GM18858 (cell line): ENCODE measurements around the gene OR1B1.
"Not testable (repeated sequence)": the region's sequence is repeated elsewhere in the genome, so short reads cannot be mapped to it uniquely, and the experiment has no call there.

Experiments
- ATAC-seq: cut with Tn5 transposase; IDR thresholded peaks from one replicate; pipeline ENCODE4 v1.9.1; 2021; ENCODE audit not compliant: unreplicated experiment

Gene OR1B1

GRCh38 chr9:122657527-122657926 lies at the start of gene OR1B1:
Gene OR1B1 (minus strand): TSS chr9:122657627.
- ATAC-seq: no peak

DNA sequence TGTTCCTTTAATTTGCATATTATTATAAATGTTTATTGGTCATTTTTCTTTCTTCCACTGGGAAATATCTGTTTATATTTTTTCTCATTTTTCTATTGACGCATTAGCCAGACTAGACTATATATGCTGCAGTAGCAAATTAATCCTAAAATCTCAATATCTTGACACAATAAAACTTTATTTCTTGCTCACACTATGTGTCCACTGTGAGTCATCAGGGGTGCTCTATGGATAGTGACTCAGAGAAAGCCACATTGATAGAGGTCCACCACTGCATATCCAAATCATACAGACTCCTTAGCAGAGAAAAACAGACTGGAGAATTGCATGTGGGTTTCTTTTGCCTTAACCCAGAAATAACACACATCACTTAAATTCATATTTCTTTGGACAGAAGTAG lies 38.3 kb upstream of the OR1B1 start:
- no peak for ATAC-seq

GRCh38 chr9:122684851-122685250 lies 27.4 kb upstream of the OR1B1 start:
- no peak for ATAC-seq

DNA sequence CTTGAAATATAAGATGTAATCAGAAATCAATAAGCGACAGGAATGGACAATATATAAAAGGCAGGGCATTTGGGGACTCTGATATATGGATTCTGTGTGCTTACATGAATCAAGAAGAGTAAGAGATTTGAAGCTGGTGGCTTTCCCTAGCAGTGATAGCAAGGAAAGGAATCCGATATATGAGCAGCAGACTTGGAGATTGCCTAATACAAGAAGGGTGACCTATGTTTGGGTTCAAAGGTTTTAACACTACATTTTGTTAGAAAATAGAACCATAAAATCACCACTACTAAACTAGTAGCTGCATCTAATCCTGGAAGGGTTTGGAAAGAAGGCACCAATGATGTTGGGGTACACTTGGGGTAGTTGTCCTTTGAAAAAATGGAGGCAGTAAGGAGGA lies 15.1 kb upstream of the OR1B1 start:
- ATAC-seq: no peak

GRCh38 chr9:122661416-122661815 lies 4.0 kb upstream of the OR1B1 start, which contains the start of gene OR1L1:
Gene OR1L1 (plus strand): TSS chr9:122661716. CDS start chr9:122661716, 0 bp downstream.
- no peak for ATAC-seq

- ATAC-seq: no peak
Observed at GRCh38 chr9:122656378-122656777, 1.0 kb downstream of the OR1B1 start.

DNA sequence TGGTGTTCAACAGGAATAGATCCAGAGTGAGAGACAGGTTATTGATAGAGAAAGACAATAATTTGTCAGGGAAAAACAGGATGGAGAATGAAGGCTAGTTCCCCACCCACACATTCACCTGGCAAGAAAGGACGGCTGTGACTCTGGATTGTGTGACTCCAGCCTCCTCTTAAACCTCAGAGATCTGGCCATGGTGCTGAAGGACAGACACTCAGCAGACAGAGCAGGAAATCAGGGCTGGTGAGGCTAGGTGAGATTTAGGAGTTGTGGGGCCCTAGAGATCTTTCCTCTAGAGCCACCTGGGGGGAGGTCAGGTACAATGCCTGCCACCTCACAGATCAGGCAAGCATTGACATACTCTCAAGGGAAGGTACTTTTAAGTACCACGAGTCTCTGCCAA lies 15.2 kb downstream of the OR1B1 start:
- ATAC-seq: no peak

DNA sequence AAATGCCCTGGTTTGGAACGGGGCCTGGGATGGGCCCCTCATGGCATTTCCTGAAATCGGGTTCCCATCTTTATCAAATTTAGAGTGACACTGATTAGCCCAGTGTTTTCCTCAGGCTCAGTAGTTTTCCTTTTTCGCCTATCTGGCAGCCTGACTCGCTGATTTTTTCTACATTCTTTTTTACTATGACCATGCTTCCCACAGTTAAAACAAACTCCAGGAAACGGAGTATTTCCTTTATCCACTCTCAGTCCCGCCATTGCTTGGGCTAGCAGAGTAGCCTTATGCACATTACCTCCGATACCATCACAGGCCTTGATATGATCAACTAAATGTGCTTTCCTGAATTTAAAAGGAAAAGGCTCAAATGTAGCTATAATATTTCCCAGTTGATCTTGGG lies 37.4 kb downstream of the OR1B1 start:
- no peak for ATAC-seq

GRCh38 chr9:122614362-122614761 lies 43.1 kb downstream of the OR1B1 start, which contains the start of gene OR1Q1:
Gene OR1Q1 (plus strand): TSS chr9:122614738. CDS start chr9:122614738, 0 bp downstream.
- no peak for ATAC-seq

DNA sequence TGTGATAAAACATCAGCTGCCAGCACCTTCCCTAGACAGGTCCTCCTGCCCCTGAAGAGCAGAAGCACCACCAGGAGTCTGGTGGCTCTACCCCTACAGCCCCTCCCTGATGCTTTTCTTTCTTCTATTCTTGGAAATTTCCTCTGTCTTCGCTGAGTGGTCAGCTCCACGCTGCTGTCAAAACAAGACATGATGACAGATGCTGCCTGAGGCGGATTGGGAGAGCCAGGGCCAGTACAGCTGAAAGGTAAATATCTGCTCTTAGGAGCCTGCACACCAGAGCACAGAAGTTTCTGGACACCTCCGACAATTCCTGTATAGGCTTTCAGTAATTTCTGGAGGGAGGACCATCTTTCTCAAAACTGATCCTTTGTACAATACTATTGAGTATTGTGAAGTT lies 47.6 kb downstream of the OR1B1 start:
- no peak for ATAC-seq

GRCh38 chr9:122606587-122606986 lies 50.8 kb downstream of the OR1B1 start:
- no peak for ATAC-seq

GRCh38 chr9:122605691-122606090 lies 51.7 kb downstream of the OR1B1 start:
- no peak for ATAC-seq

DNA sequence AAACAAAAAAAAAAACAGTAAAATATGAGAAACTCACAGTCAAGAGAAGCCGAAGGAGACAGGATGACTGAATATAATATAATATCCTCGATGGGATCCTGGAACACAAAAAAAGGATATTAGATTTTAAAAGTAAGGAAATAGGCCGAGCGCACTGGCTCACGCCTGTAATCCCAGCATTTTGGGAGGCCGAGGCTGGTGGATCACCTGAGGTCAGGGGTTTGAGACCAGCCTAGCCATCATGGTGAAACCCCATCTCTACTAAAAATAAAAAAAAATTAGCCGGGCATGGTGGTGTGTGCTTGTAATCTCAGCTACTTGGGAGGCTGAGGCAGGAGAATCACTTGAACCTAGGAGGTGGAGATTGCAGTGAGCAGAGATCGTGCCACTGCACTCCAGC lies 74.1 kb downstream of the OR1B1 start, which contains the start of gene OR1L8:
TSS of gene OR1L8 (minus strand) at position 101 of the 400 bp plus-strand sequence. CDS start 14,907 bp downstream, outside the sequence.
- not testable (repeated sequence) for ATAC-seq

- ATAC-seq: no peak
Observed at GRCh38 chr9:122580360-122580759, 77.1 kb downstream of the OR1B1 start.

GRCh38 chr9:122579874-122580273 lies 77.6 kb downstream of the OR1B1 start:
- ATAC-seq: no peak
